Activated gamma-delta T cell treated with anti-CD3 and anti-CD28 coated beads, Interleukin-2, amount 50 U/mL, for 16 hours (primary cell): ENCODE data around the gene COL17A1.

ENCODE experiments used
- DNase-seq: peaks from one replicate; pipeline ENCODE4 v3.0.0-alpha.2; 2020; ENCODE audit warnings: low read depth

COL17A1 gene

DNA sequence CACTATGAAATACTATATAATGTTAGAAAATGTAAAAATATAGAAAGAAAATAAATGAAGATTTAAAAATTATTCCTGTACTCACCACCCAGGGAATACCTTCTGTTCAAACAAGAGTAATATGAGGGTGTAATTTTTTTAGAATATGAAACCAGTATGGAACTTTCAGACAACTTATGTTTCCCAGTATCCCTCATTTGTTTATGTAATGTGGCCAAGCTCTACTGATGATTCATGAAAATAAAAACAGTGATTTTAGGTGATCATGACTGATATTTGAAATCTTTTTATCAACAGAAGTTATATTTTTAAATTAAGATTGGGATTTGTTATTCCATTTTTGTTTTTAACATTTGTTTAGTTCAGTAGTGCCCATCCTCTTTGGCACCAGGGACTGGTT, 100.0 kb downstream of the COL17A1 start:
- no peak for DNase-seq

- no peak for DNase-seq
These were observed 102.2 kb downstream of the COL17A1 start for GRCh38 chr10:103983367-103983911.

DNA sequence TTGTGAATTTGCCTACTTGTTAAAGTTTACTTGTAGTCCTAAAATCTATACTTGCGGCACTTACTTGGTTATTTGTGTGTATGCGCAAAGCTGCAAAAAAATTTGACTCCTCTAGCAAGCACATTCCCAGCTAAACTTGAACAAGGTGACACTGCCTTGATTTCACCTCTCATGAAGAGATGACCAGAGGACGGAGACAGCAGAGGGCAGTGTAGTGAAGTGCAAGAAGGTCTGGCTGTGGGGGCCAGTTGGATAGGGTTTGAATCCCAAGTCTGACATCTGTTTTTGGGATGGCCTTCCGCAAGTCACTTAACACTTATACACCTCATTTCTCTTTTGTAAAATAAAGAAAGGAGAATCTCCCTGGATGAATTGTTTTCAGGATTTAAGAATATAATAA, 103.0 kb downstream of the COL17A1 start:
- no peak for DNase-seq
